ENCODE results near the gene MORN5.

GRCh38 chr9:122180633-122181032 lies 20.9 kb downstream of the MORN5 start:
- TF ChIP-seq POLR2A (IDR thresholded peaks at IDR 0.05) (no peak), CTCF (IDR thresholded peaks at IDR 0.05) (no peak), EP300 (IDR thresholded peaks at IDR 0.05) (no peak), POLR2AphosphoS5 (IDR thresholded peaks at IDR 0.05) (no peak)
